Fibroblast of peridontal ligament (primary cell): Measurements from ENCODE around the gene CCL25.
A peak's percentile ranks its signal among the peaks of the same experiment; 100 is the strongest.

Experiments used
- DNase-seq: peaks from one replicate; pipeline ENCODE4 v3.0.0-alpha.2; 2010; ENCODE audit errors: extremely low read depth

Gene CCL25

DNA sequence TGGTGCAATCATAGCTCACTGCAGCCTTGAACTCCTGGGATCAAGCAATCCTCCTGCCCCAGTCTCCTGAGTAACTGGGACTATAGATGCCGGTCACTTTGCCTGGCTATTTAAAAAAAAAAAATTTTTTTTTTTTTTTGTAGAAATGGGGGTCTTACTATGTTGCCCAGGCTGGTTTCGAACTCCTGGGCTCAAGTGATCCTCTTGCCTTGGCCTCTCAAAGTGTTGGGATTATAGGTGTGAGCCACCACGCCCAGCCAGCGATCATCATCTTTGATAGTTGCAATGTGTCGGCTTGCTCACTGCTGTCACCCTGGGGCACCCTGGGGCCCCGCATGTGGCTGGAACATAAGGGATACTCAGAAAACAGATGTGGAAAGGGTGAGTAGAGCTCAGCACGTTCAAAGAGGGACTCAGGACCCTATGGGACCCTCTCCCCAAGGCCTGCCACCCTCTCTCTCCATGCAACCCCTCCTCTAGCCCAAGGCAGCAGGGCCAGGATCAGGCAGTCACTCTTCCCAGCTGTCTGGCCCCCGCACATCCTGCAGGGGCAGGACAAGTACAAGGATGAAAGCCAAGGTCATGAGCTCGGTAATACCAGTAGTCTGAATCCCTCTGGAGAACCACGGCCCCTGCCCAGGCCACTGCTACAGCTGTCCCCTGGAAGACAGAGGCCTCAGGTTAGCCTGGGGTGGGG is 6.5 kb upstream of the CCL25 start:
- no peak for DNase-seq

- no peak for DNase-seq
Measured at GRCh38 chr19:8046569-8047165, 5.9 kb upstream of the CCL25 start.

- peak; percentile 11 for DNase-seq
Measured at GRCh38 chr19:8050274-8051096, 2.1 kb upstream of the CCL25 start.

- DNase-seq: no peak
Measured at GRCh38 chr19:8054169-8054568, 1.6 kb downstream of the CCL25 start.

- no peak for DNase-seq
Measured at GRCh38 chr19:8056533-8056932, 4.0 kb downstream of the CCL25 start.

GRCh38 chr19:8057545-8058270 is 5.1 kb downstream of the CCL25 start:
- no peak for DNase-seq

DNA sequence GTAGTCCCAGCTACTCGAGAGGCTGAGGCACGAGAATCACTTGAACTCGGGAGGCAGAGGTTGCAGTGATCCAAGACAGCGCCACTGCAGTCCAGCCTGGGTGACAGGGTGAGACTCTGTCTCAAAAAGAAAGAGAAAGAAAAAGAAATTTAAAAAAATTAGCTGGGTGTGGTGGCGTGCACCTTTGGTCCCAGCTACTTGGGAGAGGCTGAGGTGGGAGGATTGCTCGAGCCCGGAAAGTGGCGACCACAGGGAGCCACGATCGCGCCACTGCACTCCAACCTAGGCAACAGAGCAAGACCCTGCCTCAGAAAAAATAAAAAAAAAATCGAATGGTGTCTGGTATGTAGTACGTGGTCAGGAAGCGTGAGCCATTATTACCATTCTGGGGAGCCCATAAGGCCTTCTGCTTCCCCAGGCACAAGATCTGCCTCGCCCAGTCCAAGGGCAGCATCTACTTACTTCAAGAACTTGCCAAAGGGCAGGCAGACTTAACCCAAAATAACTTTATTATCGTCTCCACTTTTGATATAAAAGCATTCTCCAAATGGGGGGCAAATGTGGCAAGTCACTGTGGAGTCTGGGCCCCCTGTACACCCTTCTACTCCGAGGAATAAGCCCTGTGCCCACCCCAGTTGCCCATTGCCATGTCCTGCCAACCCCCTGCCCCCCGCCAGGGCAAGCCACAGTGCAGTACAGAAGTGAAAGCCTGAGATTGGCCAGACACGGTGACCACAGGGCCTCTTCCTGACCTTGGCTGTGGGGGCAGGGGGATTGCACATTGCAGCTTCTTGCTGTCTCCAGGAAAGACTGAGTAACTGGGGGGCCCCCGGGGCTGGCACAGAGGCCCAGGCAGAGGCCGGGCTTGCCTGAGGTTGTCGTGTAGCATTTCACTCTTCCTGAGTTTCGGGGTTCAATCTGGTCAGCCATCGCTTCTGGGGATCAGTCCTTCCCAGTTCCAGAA is 12.6 kb downstream of the CCL25 start:
- no peak for DNase-seq

DNA sequence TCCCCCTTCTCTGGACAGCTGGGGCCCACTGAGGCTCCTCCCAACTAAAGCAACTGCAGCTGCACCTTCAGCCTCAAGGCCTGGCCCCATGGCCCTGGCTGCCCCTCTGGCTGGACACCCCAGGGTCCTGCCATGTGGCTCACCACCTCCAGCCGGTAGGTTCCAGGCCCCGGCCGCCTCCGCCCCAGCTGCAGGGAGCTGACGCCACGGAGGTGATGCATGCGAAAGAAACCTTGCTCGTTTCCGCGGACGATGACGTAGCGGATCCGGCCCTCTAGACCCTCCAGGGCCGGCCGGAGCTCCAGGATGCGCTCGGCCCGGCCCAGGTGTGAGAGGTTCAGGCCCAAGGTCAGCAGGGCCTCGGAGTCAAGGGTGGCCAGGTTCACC is 13.3 kb downstream of the CCL25 start:
- DNase-seq: no peak

DNA sequence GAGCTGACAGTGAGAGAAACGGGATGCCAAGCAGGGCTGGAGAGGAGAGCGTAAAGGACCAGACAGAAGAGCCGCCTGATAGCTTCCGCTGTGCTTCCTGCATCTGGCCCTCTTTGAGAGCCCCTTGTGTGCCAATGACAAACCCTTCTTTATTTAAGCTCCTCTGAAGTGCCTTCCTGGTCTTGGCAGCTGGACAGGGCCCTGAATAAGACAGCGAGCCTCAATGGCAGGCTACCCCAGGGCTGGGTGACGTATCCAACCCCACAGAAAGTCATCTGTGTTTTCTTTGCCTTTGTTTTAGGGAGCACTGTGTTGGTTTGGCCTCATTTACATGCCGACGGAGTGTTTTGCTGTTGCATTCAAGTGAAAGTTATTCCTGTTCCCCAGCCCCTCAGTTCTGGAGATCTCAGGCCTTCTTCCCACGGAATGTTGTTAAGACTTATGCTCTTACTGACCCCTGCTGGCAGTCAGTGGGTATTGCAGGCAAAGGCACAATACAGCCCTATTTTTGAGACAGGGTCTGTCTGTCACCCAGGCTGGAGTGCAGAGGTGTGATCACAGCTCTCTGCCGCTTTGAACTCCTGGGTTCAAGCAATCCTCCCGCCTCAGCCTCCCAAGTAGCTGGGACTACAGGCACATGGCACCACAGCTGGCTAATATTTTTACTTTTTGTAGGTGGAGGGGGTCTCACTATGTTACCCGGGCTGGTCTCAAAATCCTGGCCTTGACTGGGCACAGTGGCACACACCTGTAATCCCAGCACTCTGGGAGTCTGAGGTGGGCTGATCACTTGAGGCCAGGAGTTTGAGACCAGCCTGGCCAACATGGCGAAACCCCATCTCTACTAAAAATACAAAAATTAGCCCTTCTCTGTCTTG is 16.8 kb downstream of the CCL25 start:
- DNase-seq: no peak

DNA sequence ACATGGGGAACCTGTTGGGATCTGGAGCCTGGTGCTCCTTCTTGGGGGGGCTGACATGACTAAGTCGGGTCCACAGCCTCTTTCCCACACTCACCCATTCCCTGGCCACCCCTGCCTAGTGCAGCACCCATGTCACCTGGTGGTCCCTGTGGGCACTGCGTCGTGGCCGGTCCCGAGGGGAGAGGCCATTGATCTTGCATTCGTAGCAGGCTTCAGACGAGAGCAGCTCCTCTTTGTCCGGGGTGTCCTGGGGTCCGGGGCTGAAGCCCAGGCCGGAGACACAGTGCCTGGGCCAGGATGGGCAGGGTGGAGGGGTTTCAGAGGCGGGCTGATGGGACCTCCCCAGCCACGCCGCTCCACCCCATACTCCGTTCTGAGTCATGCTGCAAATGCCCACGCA is 19.4 kb downstream of the CCL25 start:
- DNase-seq: no peak

GRCh38 chr19:8074501-8074900 is 21.9 kb downstream of the CCL25 start:
- DNase-seq: no peak

GRCh38 chr19:8075158-8076074 is 22.9 kb downstream of the CCL25 start:
- no peak for DNase-seq

- no peak for DNase-seq
Measured at GRCh38 chr19:8079988-8080387, 27.4 kb downstream of the CCL25 start.

DNA sequence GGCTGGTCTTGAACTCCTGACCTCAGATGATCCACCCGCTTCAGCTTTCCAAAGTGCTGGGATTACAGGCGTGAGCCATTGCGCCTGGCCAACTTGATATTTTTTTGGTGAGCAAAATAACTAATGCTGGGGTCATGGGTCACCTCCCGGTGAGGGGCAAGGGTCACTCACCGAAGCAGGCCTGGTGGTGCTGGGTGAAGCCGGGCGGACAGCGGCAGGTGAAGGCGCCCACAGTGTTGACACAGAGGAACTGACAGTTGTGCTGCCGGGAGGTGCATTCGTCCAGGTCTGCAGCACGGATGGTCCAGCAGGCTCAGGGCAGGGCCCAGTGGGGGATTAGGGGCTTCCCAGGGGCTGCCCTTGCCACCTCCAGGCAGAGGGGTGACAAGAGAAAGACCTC is 28.3 kb downstream of the CCL25 start:
- no peak for DNase-seq

- DNase-seq: no peak
Measured at GRCh38 chr19:8081569-8082550, 29.3 kb downstream of the CCL25 start.

GRCh38 chr19:8083141-8083540 is 30.6 kb downstream of the CCL25 start:
- no peak for DNase-seq

DNA sequence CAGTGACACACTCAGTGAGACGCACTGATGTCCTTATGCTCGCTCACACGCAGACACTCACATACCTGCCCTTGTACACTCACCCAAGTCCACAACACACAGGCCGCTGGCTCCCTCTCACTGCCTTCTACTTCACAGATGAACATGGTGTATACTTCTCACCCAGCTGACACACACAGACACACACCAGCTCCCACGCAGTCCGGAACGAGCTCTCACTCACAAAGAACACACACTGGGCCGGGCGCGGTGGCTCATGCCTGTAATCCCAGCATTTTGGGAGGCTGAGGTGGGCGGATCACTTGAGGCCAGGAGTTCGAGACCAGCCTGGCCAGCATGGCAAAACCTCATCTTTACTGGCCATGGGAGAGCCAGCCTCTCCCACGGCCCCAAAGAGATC is 31.6 kb downstream of the CCL25 start:
- no peak for DNase-seq
